HEK293T (cell line): ENCODE results near the gene SMPX.
"Not testable (repeated sequence)": the region's sequence is repeated elsewhere in the genome, so short reads cannot be mapped to it uniquely, and the experiment has no call there.

ENCODE experiments used
- CTCF ChIA-PET: fragments of 350-600 bp; formaldehyde crosslinking; extraction: SDS; loops from one replicate; lab custom pipeline; 2021; ENCODE audit warnings: antibody characterized with exemption, inconsistent platforms; lab: Yijun Ruan, JAX
- POLR2A ChIA-PET: fragments of 350-600 bp; formaldehyde crosslinking; extraction: SDS; loops from one replicate; lab custom pipeline; 2020; ENCODE audit warnings: antibody characterized with exemption, inconsistent platforms; lab: Yijun Ruan, JAX
- DNase-seq: peaks from one replicate; pipeline ENCODE4 v3.0.0; 2012; ENCODE audit warnings: mixed read lengths; ENCODE audit errors: extremely low spot score
- ARNT ChIP-seq: fragments of 450-650 bp; IDR thresholded peaks from 2 replicates; pipeline ENCODE4 v1.6.1; 2017; ENCODE audit warnings: mild to moderate bottlenecking
- BHLHE40 ChIP-seq: fragments of 450-650 bp; IDR thresholded peaks from 2 replicates; pipeline ENCODE4 v1.6.1; 2016; ENCODE audit warnings: mild to moderate bottlenecking, moderate library complexity, borderline replicate concordance
- CTBP1 ChIP-seq: fragments of 450-650 bp; IDR thresholded peaks from 2 replicates; pipeline ENCODE4 v1.6.1; 2016; ENCODE audit warnings: borderline replicate concordance
- ELF4 ChIP-seq: fragments of 450-650 bp; IDR thresholded peaks from 2 replicates; pipeline ENCODE4 v1.6.1; 2017; ENCODE audit warnings: antibody characterized with exemption
- FOXA1 ChIP-seq: fragments of 450-650 bp; IDR thresholded peaks from 2 replicates; pipeline ENCODE4 v1.6.1; 2016; ENCODE audit warnings: mild to moderate bottlenecking
- FOXK2 ChIP-seq: fragments of 450-650 bp; IDR thresholded peaks from 2 replicates; pipeline ENCODE4 v1.6.1; 2016; ENCODE audit warnings: mild to moderate bottlenecking
- FOXM1 ChIP-seq: fragments of 450-650 bp; IDR thresholded peaks from 2 replicates; pipeline ENCODE4 v1.6.1; 2017; ENCODE audit warnings: mild to moderate bottlenecking, borderline replicate concordance
- HDGF ChIP-seq: fragments of 450-650 bp; IDR thresholded peaks from 2 replicates; pipeline ENCODE4 v1.6.1; 2017; ENCODE audit warnings: antibody characterized with exemption, borderline replicate concordance
- L3MBTL2 ChIP-seq: fragments of 450-650 bp; conservative IDR thresholded peaks from 2 replicates; pipeline ENCODE4 v1.6.1; 2016; ENCODE audit warnings: mild to moderate bottlenecking
- LEF1 ChIP-seq: fragments of 450-650 bp; IDR thresholded peaks from 2 replicates; pipeline ENCODE4 v1.6.1; 2017; ENCODE audit warnings: mild to moderate bottlenecking, borderline replicate concordance
- NFRKB ChIP-seq: fragments of 450-650 bp; IDR thresholded peaks from 2 replicates; pipeline ENCODE4 v1.6.1; 2016; ENCODE audit warnings: mild to moderate bottlenecking, moderate library complexity
- SP1 ChIP-seq: fragments of 450-650 bp; IDR thresholded peaks from 2 replicates; pipeline ENCODE4 v1.6.1; 2017
- SUZ12 ChIP-seq: fragments of 450-650 bp; IDR thresholded peaks from 2 replicates; pipeline ENCODE4 v1.6.1; 2016; ENCODE audit warnings: mild to moderate bottlenecking
- TARDBP ChIP-seq: fragments of 450-650 bp; IDR thresholded peaks from 2 replicates; pipeline ENCODE4 v1.6.1; 2016
- ZNF384 ChIP-seq: fragments of 450-650 bp; IDR thresholded peaks from 2 replicates; pipeline ENCODE4 v1.6.1; 2016
- TF ChIP-seq, protein P1 (sequence below): fragments of 450-650 bp; IDR thresholded peaks from 2 replicates; pipeline ENCODE4 v1.6.1; 2016

The SMPX gene

DNA sequence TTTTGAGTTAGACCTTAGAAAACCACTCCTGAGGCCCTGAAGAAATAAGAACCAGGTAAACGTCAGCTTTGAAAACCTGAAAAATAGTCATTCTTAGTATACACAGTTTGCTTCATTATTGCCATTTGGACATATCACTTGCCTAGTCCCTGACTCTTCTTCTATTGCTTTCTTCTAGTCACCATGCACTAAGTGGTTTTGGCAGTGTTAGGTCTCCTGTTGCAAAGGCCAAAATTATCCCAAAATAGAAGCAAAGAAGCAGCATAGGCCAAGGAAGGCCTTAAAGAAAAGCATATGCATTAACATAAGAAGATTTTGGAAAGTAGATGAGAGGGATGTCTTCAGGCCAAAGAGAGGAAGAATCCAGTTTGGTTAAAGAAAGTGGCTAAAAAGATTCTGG lies 24.1 kb upstream of the SMPX start:
- POLR2A ChIA-PET, result no interaction called here
- TF ChIP-seq SP1 (no peak), ZNF384 (no peak), ARNT (no peak), CTBP1 (no peak), HDGF (no peak), TARDBP (no peak), FOXA1 (no peak), LEF1 (no peak), NFRKB (no peak), FOXK2 (no peak), L3MBTL2 (no peak)
- DNase-seq, result no peak
- CTCF ChIA-PET, result interaction anchor here (0.6 kb wide), 1 partner anchor 9 kb away, joined by 3 read pairs; no protein-coding TSS in a partner anchor

- ChIA-PET POLR2A (no interaction called here), CTCF (interaction anchor here (0.6 kb wide), 1 partner anchor 10 kb away, joined by 3 read pairs; no protein-coding TSS in a partner anchor)
- TF ChIP-seq ELF4 (no peak), TARDBP (no peak), FOXM1 (no peak), CTBP1 (no peak), FOXA1 (no peak), SUZ12 (no peak), NFRKB (no peak), SP1 (no peak), FOXK2 (no peak), ARNT (no peak), ZNF384 (no peak), LEF1 (no peak), BHLHE40 (no peak), HDGF (no peak)
- TF ChIP-seq, protein P1, sequence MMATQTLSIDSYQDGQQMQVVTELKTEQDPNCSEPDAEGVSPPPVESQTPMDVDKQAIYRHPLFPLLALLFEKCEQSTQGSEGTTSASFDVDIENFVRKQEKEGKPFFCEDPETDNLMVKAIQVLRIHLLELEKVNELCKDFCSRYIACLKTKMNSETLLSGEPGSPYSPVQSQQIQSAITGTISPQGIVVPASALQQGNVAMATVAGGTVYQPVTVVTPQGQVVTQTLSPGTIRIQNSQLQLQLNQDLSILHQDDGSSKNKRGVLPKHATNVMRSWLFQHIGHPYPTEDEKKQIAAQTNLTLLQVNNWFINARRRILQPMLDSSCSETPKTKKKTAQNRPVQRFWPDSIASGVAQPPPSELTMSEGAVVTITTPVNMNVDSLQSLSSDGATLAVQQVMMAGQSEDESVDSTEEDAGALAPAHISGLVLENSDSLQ, result no peak
- DNase-seq, result no peak
These were observed 23.6 kb upstream of the SMPX start for GRCh38 chrX:21781525-21781924.

GRCh38 chrX:21779095-21779494 lies 21.2 kb upstream of the SMPX start:
- TF ChIP-seq ARNT, result no peak
- TF ChIP-seq ELF4, result no peak
- no peak for TF ChIP-seq LEF1
- no peak for TF ChIP-seq SUZ12
- no peak for TF ChIP-seq FOXA1
- TF ChIP-seq ZNF384, result no peak
- no peak for TF ChIP-seq FOXM1
- no peak for TF ChIP-seq L3MBTL2
- TF ChIP-seq CTBP1, result no peak
- no peak for TF ChIP-seq NFRKB
- ChIA-PET CTCF (no interaction called here), POLR2A (no interaction called here)
- no peak for DNase-seq

DNA sequence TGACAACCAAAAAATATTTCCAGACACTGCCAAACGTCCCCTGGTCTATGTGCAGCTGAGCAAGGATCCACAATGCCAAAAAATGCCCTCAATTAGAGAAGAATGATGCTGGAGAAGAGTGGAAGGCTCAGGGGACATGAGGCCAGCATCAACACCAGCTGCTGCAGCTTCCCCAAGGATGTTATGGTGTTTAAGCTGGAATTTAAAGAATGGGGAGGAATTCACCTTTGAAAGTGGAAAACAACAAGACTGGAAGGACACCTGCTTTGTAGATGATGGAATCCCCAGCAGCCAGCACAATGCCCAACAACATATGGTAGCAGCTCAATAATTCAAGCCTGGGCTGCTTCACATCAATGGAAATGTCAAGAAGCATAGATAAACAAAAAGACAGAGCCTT lies 20.3 kb upstream of the SMPX start:
- POLR2A ChIA-PET, result no interaction called here
- TF ChIP-seq SP1, result no peak
- no peak for TF ChIP-seq NFRKB
- TF ChIP-seq ARNT, result no peak
- no peak for TF ChIP-seq BHLHE40
- no peak for TF ChIP-seq TARDBP
- no peak for TF ChIP-seq LEF1
- TF ChIP-seq FOXM1, result no peak
- TF ChIP-seq FOXA1, result no peak
- TF ChIP-seq L3MBTL2, result no peak
- TF ChIP-seq HDGF, result no peak
- no peak for TF ChIP-seq SUZ12
- TF ChIP-seq, protein P1, result no peak
- TF ChIP-seq CTBP1, result no peak
- no peak for TF ChIP-seq ELF4
- no peak for TF ChIP-seq FOXK2
- TF ChIP-seq ZNF384, result no peak
- DNase-seq, result no peak
- CTCF ChIA-PET, result no interaction called here

DNA sequence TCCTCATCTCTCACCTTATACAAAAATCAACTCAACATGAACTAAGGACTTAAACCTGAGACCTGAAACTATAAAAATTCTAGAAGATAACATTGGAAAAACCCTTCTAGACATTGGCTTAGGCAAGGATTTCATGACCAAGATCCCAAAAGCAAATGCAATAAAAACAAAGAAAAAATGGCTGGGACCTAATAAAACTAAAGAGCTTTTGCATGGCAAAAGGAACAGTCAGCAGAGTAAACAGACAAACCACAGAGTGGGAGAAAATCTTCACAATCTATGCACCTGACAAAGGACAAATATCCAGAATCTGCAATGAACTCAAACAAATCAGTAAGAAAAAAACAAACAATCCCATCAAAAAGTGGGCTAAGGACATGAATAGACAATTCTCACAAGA lies 17.2 kb upstream of the SMPX start:
- CTCF ChIA-PET, DNase-seq, POLR2A ChIA-PET: not testable (repeated sequence)

DNA sequence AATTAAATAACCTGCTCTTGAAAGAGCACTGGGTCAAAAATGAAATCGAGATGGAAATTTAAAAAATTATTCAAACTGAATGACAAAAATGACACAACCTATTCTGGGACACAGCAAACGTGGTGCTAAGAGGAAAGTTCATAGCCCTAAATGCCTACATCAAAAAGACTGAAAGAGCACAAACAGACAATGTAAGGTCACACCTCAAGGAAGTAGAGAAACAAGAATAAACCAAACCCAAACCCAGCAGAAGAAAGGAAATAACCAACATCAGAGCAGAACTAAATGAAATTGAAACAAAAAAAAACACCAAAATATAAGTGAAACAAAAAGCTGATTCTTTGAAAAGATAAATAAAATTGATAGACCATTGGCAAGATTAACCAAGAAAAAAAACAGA lies 15.1 kb upstream of the SMPX start:
- CTCF ChIA-PET, DNase-seq, POLR2A ChIA-PET: not testable (repeated sequence)

GRCh38 chrX:21770631-21771321 lies 12.9 kb upstream of the SMPX start:
- DNase-seq, result no peak

More at GRCh38 chrX:21770631-21771321, 12.9 kb upstream of the SMPX start:
- TF ChIP-seq, protein P1, result no peak
- TF ChIP-seq HDGF (no peak), FOXA1 (no peak), NFRKB (no peak), BHLHE40 (no peak), LEF1 (no peak), TARDBP (no peak), FOXK2 (no peak)
- ChIA-PET POLR2A (no interaction called here), CTCF (interaction anchor here (0.8 kb wide), 1 partner anchor 9 kb away, joined by 3 read pairs; no protein-coding TSS in a partner anchor)
